HUES48 (cell line): ENCODE measurements around the gene SGSH.

Experiments used
- H3K27ac ChIP-seq: one replicate; pipeline ENCODE4 v1.7.0; 2013; ENCODE audit warnings: low read depth, low read length, inconsistent platforms
- H3K27me3 ChIP-seq: 2 replicates; pipeline ENCODE4 v1.6.1; 2013; ENCODE audit warnings: mild to moderate bottlenecking, low read length; ENCODE audit not compliant: control insufficient read depth, insufficient read depth
- H3K36me3 ChIP-seq: 2 replicates; pipeline ENCODE4 v1.6.1; 2013; ENCODE audit warnings: low read length; ENCODE audit not compliant: control insufficient read depth, insufficient read depth
- H3K4me1 ChIP-seq: 2 replicates; pipeline ENCODE4 v1.6.1; 2013; ENCODE audit warnings: mild to moderate bottlenecking, low read length; ENCODE audit not compliant: control insufficient read depth, insufficient read depth
- H3K4me3 ChIP-seq: 2 replicates; pipeline ENCODE4 v1.5.1; 2013; ENCODE audit warnings: mild to moderate bottlenecking, low read depth, low read length
- H3K9ac ChIP-seq: 2 replicates; pipeline ENCODE4 v1.6.1; 2013; ENCODE audit warnings: mild to moderate bottlenecking, low read depth, low read length, moderate library complexity
- H3K9me3 ChIP-seq: 2 replicates; pipeline ENCODE4 v1.6.1; 2013; ENCODE audit warnings: low read length; ENCODE audit not compliant: control insufficient read depth, insufficient read depth

SGSH gene

GRCh38 chr17:80224683-80225082, 4.5 kb upstream of the SGSH start:
- no peaks in the 10 kb centered on the region for H3K27me3 ChIP-seq
- H3K9ac ChIP-seq, result no peak overlapping the region
- 0 out of 2 replicates have a peak, but pooled peaks cover 8% of the 10 kb centered on the region for H3K36me3 ChIP-seq
- peak overlapping the region; percentile 12 for H3K27ac ChIP-seq
- H3K4me3 ChIP-seq, result no peak overlapping the region
- peaks cover 13% of the 10 kb centered on the region; the same call in 1 of the 2 replicates for H3K4me1 ChIP-seq
- H3K9me3 ChIP-seq, result no peaks in the 10 kb centered on the region

- Histone ChIP-seq H3K27ac (no peak overlapping the region), H3K36me3 (0 out of 2 replicates have a peak, but pooled peaks cover 8% of the 10 kb centered on the region), H3K4me3 (no peak overlapping the region), H3K27me3 (no peaks in the 10 kb centered on the region), H3K4me1 (peaks cover 13% of the 10 kb centered on the region; the same call in 1 of the 2 replicates), H3K9me3 (no peaks in the 10 kb centered on the region), H3K9ac (no peak overlapping the region)
Observed at GRCh38 chr17:80223838-80224497, 3.8 kb upstream of the SGSH start.

- H3K27ac ChIP-seq, result no peak overlapping the region
- no peaks in the 10 kb centered on the region for H3K9me3 ChIP-seq
- peaks cover 13% of the 10 kb centered on the region; the same call in 1 of the 2 replicates for H3K4me1 ChIP-seq
- 0 out of 2 replicates have a peak, but pooled peaks cover 8% of the 10 kb centered on the region for H3K36me3 ChIP-seq
- H3K27me3 ChIP-seq, result no peaks in the 10 kb centered on the region
- no peak overlapping the region for H3K4me3 ChIP-seq
- no peak overlapping the region for H3K9ac ChIP-seq
Observed at GRCh38 chr17:80223142-80223815, 3.1 kb upstream of the SGSH start.

GRCh38 chr17:80222376-80223141, 2.4 kb upstream of the SGSH start:
- no peak overlapping the region for H3K27ac ChIP-seq
- no peaks in the 10 kb centered on the region for H3K9me3 ChIP-seq
- H3K9ac ChIP-seq, result no peak overlapping the region
- peaks cover 13% of the 10 kb centered on the region; the same call in 1 of the 2 replicates for H3K4me1 ChIP-seq
- H3K36me3 ChIP-seq, result peaks cover 9% of the 10 kb centered on the region; the same call in 1 of the 2 replicates
- no peaks in the 10 kb centered on the region for H3K27me3 ChIP-seq
- no peak overlapping the region for H3K4me3 ChIP-seq

GRCh38 chr17:80221351-80222105, 1.4 kb upstream of the SGSH start:
- Histone ChIP-seq H3K4me1 (peaks cover 13% of the 10 kb centered on the region; the same call in 1 of the 2 replicates), H3K27me3 (no peaks in the 10 kb centered on the region), H3K9me3 (no peaks in the 10 kb centered on the region), H3K27ac (no peak overlapping the region), H3K4me3 (peak overlapping the region; percentile 96), H3K36me3 (peaks cover 17% of the 10 kb centered on the region), H3K9ac (no peak overlapping the region)

GRCh38 chr17:80220736-80221215, 643 bp upstream of the SGSH start:
- Histone ChIP-seq H3K4me3 (peak overlapping the region; percentile 96), H3K27ac (no peak overlapping the region), H3K9me3 (no peaks in the 10 kb centered on the region), H3K36me3 (peaks cover 22% of the 10 kb centered on the region), H3K27me3 (no peaks in the 10 kb centered on the region), H3K9ac (no peak overlapping the region), H3K4me1 (peaks cover 13% of the 10 kb centered on the region; the same call in 1 of the 2 replicates)

- H3K4me3 ChIP-seq, result peak overlapping the region; percentile 96
- no peaks in the 10 kb centered on the region for H3K27me3 ChIP-seq
- H3K9me3 ChIP-seq, result no peaks in the 10 kb centered on the region
- peak overlapping the region; percentile 72; the same call in 1 of the 2 replicates for H3K9ac ChIP-seq
- peaks cover 26% of the 10 kb centered on the region for H3K36me3 ChIP-seq
- H3K27ac ChIP-seq, result no peak overlapping the region
- 0 out of 2 replicates have a peak, but pooled peaks cover 4% of the 10 kb centered on the region for H3K4me1 ChIP-seq
Observed at GRCh38 chr17:80219763-80220053, 425 bp downstream of the SGSH start.

GRCh38 chr17:80219013-80219762, 945 bp downstream of the SGSH start:
- H3K36me3 ChIP-seq, result peaks cover 27% of the 10 kb centered on the region
- no peaks in the 10 kb centered on the region for H3K4me1 ChIP-seq

GRCh38 chr17:80218391-80218790, 1.7 kb downstream of the SGSH start:
- Histone ChIP-seq H3K4me3 (no peak overlapping the region), H3K4me1 (no peaks in the 10 kb centered on the region), H3K27ac (no peak overlapping the region), H3K9me3 (no peaks in the 10 kb centered on the region), H3K36me3 (peaks cover 32% of the 10 kb centered on the region), H3K27me3 (no peaks in the 10 kb centered on the region), H3K9ac (no peak overlapping the region)

More at GRCh38 chr17:80219013-80219762, 945 bp downstream of the SGSH start:
- H3K27me3 ChIP-seq, result no peaks in the 10 kb centered on the region
- H3K27ac ChIP-seq, result no peak overlapping the region
- peak overlapping the region; percentile 96 for H3K4me3 ChIP-seq
- no peak overlapping the region for H3K9ac ChIP-seq
- H3K9me3 ChIP-seq, result no peaks in the 10 kb centered on the region
